ENCODE measurements around the gene MED15. TPM values are rescaled to one million over a fixed set of nuclear protein-coding genes. Genes with fewer than 3 reads are reported as not detected.

MED15 gene
- total RNA-seq, 1 donor from 2014 or later = 20.5 TPM

GRCh38 chr22:20547029-20547428, 39.6 kb downstream of the MED15 start:
- H3K36me3 ChIP-seq (ENCODE audit: control insufficient read depth, insufficient read depth, low read length) = peaks cover 12% of the 10 kb centered on the region
- DNase-seq (ENCODE audit: low read depth) = no peak
- TF ChIP-seq, protein P1, sequence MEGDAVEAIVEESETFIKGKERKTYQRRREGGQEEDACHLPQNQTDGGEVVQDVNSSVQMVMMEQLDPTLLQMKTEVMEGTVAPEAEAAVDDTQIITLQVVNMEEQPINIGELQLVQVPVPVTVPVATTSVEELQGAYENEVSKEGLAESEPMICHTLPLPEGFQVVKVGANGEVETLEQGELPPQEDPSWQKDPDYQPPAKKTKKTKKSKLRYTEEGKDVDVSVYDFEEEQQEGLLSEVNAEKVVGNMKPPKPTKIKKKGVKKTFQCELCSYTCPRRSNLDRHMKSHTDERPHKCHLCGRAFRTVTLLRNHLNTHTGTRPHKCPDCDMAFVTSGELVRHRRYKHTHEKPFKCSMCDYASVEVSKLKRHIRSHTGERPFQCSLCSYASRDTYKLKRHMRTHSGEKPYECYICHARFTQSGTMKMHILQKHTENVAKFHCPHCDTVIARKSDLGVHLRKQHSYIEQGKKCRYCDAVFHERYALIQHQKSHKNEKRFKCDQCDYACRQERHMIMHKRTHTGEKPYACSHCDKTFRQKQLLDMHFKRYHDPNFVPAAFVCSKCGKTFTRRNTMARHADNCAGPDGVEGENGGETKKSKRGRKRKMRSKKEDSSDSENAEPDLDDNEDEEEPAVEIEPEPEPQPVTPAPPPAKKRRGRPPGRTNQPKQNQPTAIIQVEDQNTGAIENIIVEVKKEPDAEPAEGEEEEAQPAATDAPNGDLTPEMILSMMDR (IDR thresholded peaks at IDR 0.05; ENCODE audit: insufficient read depth, low read length, severe bottlenecking) = no peak
- H3K27me3 ChIP-seq (ENCODE audit: control insufficient read depth, insufficient read depth, low read length) = no peaks in the 10 kb centered on the region
- no peak for FAIRE-seq
- no peak overlapping the region for H3K4me3 ChIP-seq (ENCODE audit: low read depth, low read length)

DNA sequence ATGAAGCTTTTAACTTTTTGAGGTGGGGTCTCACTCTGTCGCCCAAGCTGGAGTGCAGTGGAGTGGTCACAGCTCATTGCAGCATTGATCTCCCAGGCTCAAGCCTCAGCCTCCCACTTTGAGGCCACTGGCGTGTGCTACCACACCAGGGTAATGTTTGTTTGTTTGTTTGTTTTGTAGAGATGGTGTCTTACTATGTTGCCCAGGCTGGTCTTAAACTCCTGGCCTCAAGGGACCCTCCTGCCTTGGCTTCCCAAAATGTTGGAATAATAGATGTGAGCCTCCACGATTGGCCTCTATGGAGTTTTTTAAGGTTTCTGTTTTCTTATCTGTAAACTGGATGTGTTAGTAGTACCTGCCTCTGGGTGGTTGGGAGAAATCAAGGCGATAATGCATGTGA, 41.4 kb downstream of the MED15 start:
- H3K27me3 ChIP-seq (ENCODE audit: control insufficient read depth, insufficient read depth, low read length) = no peaks in the 10 kb centered on the region
- FAIRE-seq (no peak), DNase-seq (ENCODE audit: low read depth) (no peak)
- H3K36me3 ChIP-seq (ENCODE audit: control insufficient read depth, insufficient read depth, low read length) = peaks cover 20% of the 10 kb centered on the region
- TF ChIP-seq, protein P1 (IDR thresholded peaks at IDR 0.05; ENCODE audit: insufficient read depth, low read length, severe bottlenecking) = no peak
- H3K4me3 ChIP-seq (ENCODE audit: low read depth, low read length) = no peak overlapping the region

DNA sequence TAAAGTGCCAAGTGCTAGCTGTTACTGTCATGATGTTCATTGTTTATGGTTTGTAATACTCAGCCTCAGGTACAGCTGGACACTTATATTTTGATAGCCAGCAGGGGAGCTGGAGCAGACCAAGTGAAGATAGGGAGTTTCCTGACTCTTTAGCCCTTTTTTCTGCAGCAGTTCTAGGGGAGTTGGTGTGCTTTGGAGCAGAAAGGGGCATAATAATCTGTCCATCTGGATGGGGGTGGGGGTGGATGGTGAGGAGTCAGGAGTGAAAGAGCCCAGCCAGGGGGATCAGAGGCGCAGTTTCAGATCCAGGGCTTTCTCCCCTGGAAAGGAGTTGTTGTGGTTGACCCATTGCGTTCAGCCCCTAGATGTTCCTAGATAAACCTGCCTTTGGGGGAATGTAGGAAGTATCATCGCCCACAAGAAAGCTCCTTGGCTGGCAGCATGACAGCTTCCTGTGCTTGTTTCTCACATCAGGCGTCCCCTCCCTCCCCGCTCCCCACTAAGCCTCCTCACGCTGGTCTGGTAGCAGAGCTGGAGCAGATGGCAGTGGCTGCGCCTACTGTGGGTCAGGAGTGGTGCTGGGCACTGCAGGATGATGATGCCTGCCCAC, 41.9 kb downstream of the MED15 start:
- Histone ChIP-seq H3K36me3 (ENCODE audit: control insufficient read depth, insufficient read depth, low read length) (peaks cover 25% of the 10 kb centered on the region), H3K4me3 (ENCODE audit: low read depth, low read length) (no peak overlapping the region), H3K27me3 (ENCODE audit: control insufficient read depth, insufficient read depth, low read length) (no peaks in the 10 kb centered on the region)
- TF ChIP-seq, protein P1 (IDR thresholded peaks at IDR 0.05; ENCODE audit: insufficient read depth, low read length, severe bottlenecking) = no peak
- DNase-seq (ENCODE audit: low read depth) (no peak), FAIRE-seq (peak; percentile 52)

- no peak for FAIRE-seq
- H3K4me3 ChIP-seq (ENCODE audit: low read depth, low read length) = no peak overlapping the region
- TF ChIP-seq, protein P1 (IDR thresholded peaks at IDR 0.05; ENCODE audit: insufficient read depth, low read length, severe bottlenecking) = no peak
- no peaks in the 10 kb centered on the region for H3K27me3 ChIP-seq (ENCODE audit: control insufficient read depth, insufficient read depth, low read length)
- peaks cover 31% of the 10 kb centered on the region for H3K36me3 ChIP-seq (ENCODE audit: control insufficient read depth, insufficient read depth, low read length)
- DNase-seq (ENCODE audit: low read depth) = no peak
Measured at GRCh38 chr22:20550057-20550817, 42.8 kb downstream of the MED15 start.

DNA sequence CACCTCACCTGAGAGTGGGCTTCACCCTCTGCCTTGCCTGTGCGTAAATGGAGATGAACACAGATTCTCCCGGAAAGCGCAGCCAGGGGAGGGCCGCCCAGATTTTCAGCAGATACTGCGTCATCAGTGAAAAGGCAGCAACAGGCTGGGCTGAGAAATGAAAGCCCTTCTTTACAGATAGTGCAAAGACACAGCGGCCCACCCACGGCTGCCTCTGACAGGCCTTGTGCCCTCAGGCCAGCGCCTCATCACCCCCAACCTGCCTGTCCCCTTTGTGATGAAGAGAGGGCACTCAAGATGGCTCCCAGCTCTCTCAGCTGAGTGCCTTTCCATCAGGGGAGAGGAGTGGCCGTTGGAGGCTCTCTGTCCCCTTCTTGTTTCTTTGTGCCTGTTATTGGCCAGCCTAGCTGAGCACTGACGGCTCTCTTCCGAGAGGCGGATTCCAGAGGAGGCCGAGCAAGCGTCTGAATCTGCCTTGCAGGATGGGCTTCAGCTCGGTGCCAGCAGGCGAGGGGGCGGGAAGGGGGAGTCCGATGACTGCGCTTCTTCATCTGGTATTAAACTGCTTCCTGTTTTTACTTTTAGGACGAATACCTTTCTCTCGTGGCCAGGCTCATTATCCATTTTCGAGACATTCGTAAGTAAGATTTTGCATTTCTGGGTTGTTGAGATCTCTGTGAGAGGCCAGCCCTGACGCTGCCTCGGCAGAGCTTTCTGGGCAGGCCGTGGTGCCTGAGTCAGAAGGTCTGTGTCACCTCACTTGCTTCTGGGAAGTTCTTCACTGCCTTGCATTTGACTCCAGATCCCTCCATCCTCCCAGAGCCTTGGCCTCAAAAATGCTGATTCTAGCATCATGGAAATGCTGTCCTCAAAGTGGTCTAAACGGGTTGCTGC, 43.7 kb downstream of the MED15 start:
- TF ChIP-seq, protein P1 (IDR thresholded peaks at IDR 0.05; ENCODE audit: insufficient read depth, low read length, severe bottlenecking) = no peak
- H3K36me3 ChIP-seq (ENCODE audit: control insufficient read depth, insufficient read depth, low read length) = peaks cover 33% of the 10 kb centered on the region
- H3K27me3 ChIP-seq (ENCODE audit: control insufficient read depth, insufficient read depth, low read length) = no peaks in the 10 kb centered on the region
- H3K4me3 ChIP-seq (ENCODE audit: low read depth, low read length) = no peak overlapping the region
- FAIRE-seq (peak; percentile 62), DNase-seq (ENCODE audit: low read depth) (peak; percentile 19)

Data from bronchial epithelial cell (primary cell).